Small intestine (tissue), 7 donors: ENCODE data around the gene POLH. TPM values are rescaled to one million over a fixed set of nuclear protein-coding genes. Genes with fewer than 3 reads are reported as not detected.

Experiments
- DNase-seq, 2 donors: peaks; one replicate each; pipeline versions ENCODE4 v3.0.0 to v3.0.0-alpha.2; 2013
- FAIRE-seq: peaks from 2 replicates; lab custom pipeline; 2012; peaks lifted over from hg19 to GRCh38; lab: Jason Lieb, UNC
- H3K27ac ChIP-seq, 3 donors: one replicate each; pipeline ENCODE4 v1.5.1; 2013; ENCODE audit warnings: low read length in 2 of 3, mild to moderate bottlenecking in 2 of 3, control low read depth in 1 of 3, inconsistent platforms in 1 of 3, low read depth in 1 of 3, moderate library complexity in 1 of 3
- H3K27me3 ChIP-seq, 3 donors: one replicate each; pipeline ENCODE4 v1.6.1; 2013; ENCODE audit warnings: low read length in 3 of 3, inconsistent platforms in 1 of 3; ENCODE audit not compliant: control insufficient read depth in 3 of 3, insufficient read depth in 3 of 3
- H3K36me3 ChIP-seq, 3 donors: one replicate each; pipeline ENCODE4 v1.6.1; 2013; ENCODE audit warnings: low read length in 3 of 3, inconsistent platforms in 1 of 3, low read depth in 1 of 3, mild to moderate bottlenecking in 1 of 3, moderate library complexity in 1 of 3; ENCODE audit not compliant: control insufficient read depth in 3 of 3, insufficient read depth in 2 of 3
- H3K4me1 ChIP-seq, 3 donors: one replicate each; pipeline ENCODE4 v1.6.1; 2013; ENCODE audit warnings: low read length in 2 of 3, inconsistent platforms in 1 of 3, low read depth in 1 of 3, mild to moderate bottlenecking in 1 of 3, moderate library complexity in 1 of 3; ENCODE audit not compliant: control insufficient read depth in 3 of 3, insufficient read depth in 2 of 3
- H3K4me3 ChIP-seq, 3 donors: one replicate each; pipeline ENCODE4 v1.5.1; 2013; ENCODE audit warnings: low read length in 3 of 3, control low read depth in 1 of 3, inconsistent platforms in 1 of 3, low read depth in 1 of 3, mild to moderate bottlenecking in 1 of 3, moderate library complexity in 1 of 3
- H3K9me3 ChIP-seq, 2 donors: one replicate each; pipeline ENCODE4 v1.6.1; 2013; ENCODE audit warnings: low read depth in 1 of 2, low read length in 1 of 2; ENCODE audit not compliant: control insufficient read depth in 2 of 2, insufficient read depth in 1 of 2
- WGBS, 3 donors: extraction: QIAGEN DNeasy Blood & Tissue Kit; methylation state at CpG; one replicate each; pipeline ENCODE4 v1.1.7; 2013; 5-methylcytosine and 5-hydroxymethylcytosine counted together
- polyA plus RNA-seq, 4 donors: library from polyadenylated mRNA; stranded (reverse) in 3 of 4; unstranded in 1 of 4; fragments of 200-250 nt in 3 of 4; fragments of 120-200 nt in 1 of 4; gene quantifications; one replicate each; pipeline versions ENCODE4 v1.2.1 to v1.2.3, GENCODE V29; 2013
- donor health status: healthy with polysubstance abuse.
- donor health status: control.
- donor health status: control.
- donor health status: Bipolar disorder and iron deficiency.
- donor health status: healthy.

The POLH gene
- polyA plus RNA-seq, 4 donors = 2.0 to 8.8 (median 3.1) TPM

GRCh38 chr6:43622541-43622940 is 46.6 kb downstream of the POLH start:
- Histone ChIP-seq H3K36me3 (peaks cover 4 to 79% (median 16%) of the 10 kb centered on the region in 3 donors), H3K4me1 (peaks cover 0 to 9% (median 3%) of the 10 kb centered on the region in 3 donors), H3K9me3 (no peaks in the 10 kb centered on the region), H3K27me3 (no peaks in the 10 kb centered on the region), H3K4me3 (no peak overlapping the region), H3K27ac (no peak overlapping the region)
- no peak for FAIRE-seq
- DNase-seq = no peak
- 95 to 96% (median 95%) methylated on average over 10 of the region's 10 CpGs for WGBS, 3 donors

GRCh38 chr6:43623880-43624785 is 48.1 kb downstream of the POLH start:
- FAIRE-seq = no peak
- DNase-seq = no peak
- Histone ChIP-seq H3K9me3 (no peaks in the 10 kb centered on the region), H3K27ac (no peak overlapping the region), H3K4me1 (peaks cover 0 to 14% (median 6%) of the 10 kb centered on the region in 3 donors), H3K4me3 (no peak overlapping the region), H3K36me3 (peaks cover 4 to 72% (median 16%) of the 10 kb centered on the region in 3 donors), H3K27me3 (no peaks in the 10 kb centered on the region)
- WGBS, 3 donors = 91 to 94% (median 92%) methylated on average over 12 of the region's 12 CpGs

- no peak overlapping the region for H3K4me3 ChIP-seq
- H3K9me3 ChIP-seq = no peaks in the 10 kb centered on the region
- peaks cover 0 to 14% (median 6%) of the 10 kb centered on the region in 3 donors for H3K4me1 ChIP-seq
- no peak for FAIRE-seq
- no peak for DNase-seq
- no peaks in the 10 kb centered on the region for H3K27me3 ChIP-seq
- WGBS, 3 donors = 83 to 94% (median 93%) methylated on average over 7 of the region's 7 CpGs
- H3K27ac ChIP-seq = no peak overlapping the region
- H3K36me3 ChIP-seq = peaks cover 4 to 71% (median 16%) of the 10 kb centered on the region in 3 donors
Measured at GRCh38 chr6:43624786-43625288, 48.9 kb downstream of the POLH start.

- H3K9me3 ChIP-seq = no peaks in the 10 kb centered on the region
- DNase-seq = no peak
- H3K4me1 ChIP-seq = peaks cover 0 to 19% (median 6%) of the 10 kb centered on the region in 3 donors
- FAIRE-seq = no peak
- WGBS, 3 donors = 87 to 93% (median 93%) methylated on average over 16 of the region's 16 CpGs
- H3K27ac ChIP-seq = no peak overlapping the region
- H3K4me3 ChIP-seq = no peak overlapping the region
- H3K27me3 ChIP-seq = no peaks in the 10 kb centered on the region
- peaks cover 4 to 68% (median 16%) of the 10 kb centered on the region in 3 donors for H3K36me3 ChIP-seq
Measured at GRCh38 chr6:43625393-43625992, 49.5 kb downstream of the POLH start.

GRCh38 chr6:43627008-43627825 is 51.2 kb downstream of the POLH start:
- Histone ChIP-seq H3K9me3 (no peaks in the 10 kb centered on the region), H3K4me3 (no peak overlapping the region), H3K27ac (peak overlapping the region; percentile 27 to 76 (median 75)), H3K27me3 (no peaks in the 10 kb centered on the region), H3K36me3 (peaks cover 4 to 52% (median 4%) of the 10 kb centered on the region in 3 donors), H3K4me1 (peaks cover 0 to 19% (median 6%) of the 10 kb centered on the region in 3 donors)
- peak; percentile 65 to 81 for DNase-seq
- 62 to 77% (median 74%) methylated on average over 5 of the region's 5 CpGs for WGBS, 3 donors
- FAIRE-seq = no peak

- FAIRE-seq (no peak), DNase-seq (peak; percentile 48 to 86)
- Histone ChIP-seq H3K36me3 (peaks cover 2 to 39% (median 4%) of the 10 kb centered on the region in 3 donors), H3K4me3 (peak overlapping the region; percentile 93 to 100 (median 95)), H3K4me1 (peaks cover 0 to 19% (median 6%) of the 10 kb centered on the region in 3 donors), H3K27ac (peak overlapping the region; percentile 61 to 94 (median 92)), H3K27me3 (no peaks in the 10 kb centered on the region), H3K9me3 (no peaks in the 10 kb centered on the region)
- WGBS, 3 donors = 1 to 3% (median 1%) methylated on average over 23 to 25 of the region's 25 CpGs
Measured at GRCh38 chr6:43628393-43629103, 52.6 kb downstream of the POLH start.

- Histone ChIP-seq H3K36me3 (peaks cover under 1 to 33% (median 2%) of the 10 kb centered on the region in 3 donors), H3K27ac (peak within 1 kb of the TSS; percentile 66 to 97 (median 96)), H3K9me3 (no peaks in the 10 kb centered on the region), H3K4me3 (peak within 1 kb of the TSS; percentile 93 to 100 (median 95)), H3K27me3 (no peaks in the 10 kb centered on the region), H3K4me1 (peaks cover 0 to 19% (median 6%) of the 10 kb centered on the region in 3 donors)
- no peak for FAIRE-seq
- WGBS, 3 donors = 0 to 1% (median 0%) methylated on average over 25 to 46 of the region's 46 CpGs
- DNase-seq = peak; percentile 99
Measured at GRCh38 chr6:43629104-43629504, 53.1 kb downstream of the POLH start, which contains the start of gene GTPBP2. Gene GTPBP2 (minus strand): TSS chr6:43629264. CDS start chr6:43629162, 102 bp downstream.
